GM12874 (cell line): Measurements from ENCODE around the gene TPPP2.
A peak's percentile ranks its signal among the peaks of the same experiment; 100 is the strongest.

ENCODE experiments used
- TF ChIP-seq, protein P1 (sequence below): IDR thresholded peaks from 2 replicates; pipeline ENCODE4 v1.5.1; 2011; ENCODE audit warnings: low read depth, mild to moderate bottlenecking, control low read depth, low read length, moderate library complexity; ENCODE audit not compliant: insufficient read depth

TPPP2 gene

DNA sequence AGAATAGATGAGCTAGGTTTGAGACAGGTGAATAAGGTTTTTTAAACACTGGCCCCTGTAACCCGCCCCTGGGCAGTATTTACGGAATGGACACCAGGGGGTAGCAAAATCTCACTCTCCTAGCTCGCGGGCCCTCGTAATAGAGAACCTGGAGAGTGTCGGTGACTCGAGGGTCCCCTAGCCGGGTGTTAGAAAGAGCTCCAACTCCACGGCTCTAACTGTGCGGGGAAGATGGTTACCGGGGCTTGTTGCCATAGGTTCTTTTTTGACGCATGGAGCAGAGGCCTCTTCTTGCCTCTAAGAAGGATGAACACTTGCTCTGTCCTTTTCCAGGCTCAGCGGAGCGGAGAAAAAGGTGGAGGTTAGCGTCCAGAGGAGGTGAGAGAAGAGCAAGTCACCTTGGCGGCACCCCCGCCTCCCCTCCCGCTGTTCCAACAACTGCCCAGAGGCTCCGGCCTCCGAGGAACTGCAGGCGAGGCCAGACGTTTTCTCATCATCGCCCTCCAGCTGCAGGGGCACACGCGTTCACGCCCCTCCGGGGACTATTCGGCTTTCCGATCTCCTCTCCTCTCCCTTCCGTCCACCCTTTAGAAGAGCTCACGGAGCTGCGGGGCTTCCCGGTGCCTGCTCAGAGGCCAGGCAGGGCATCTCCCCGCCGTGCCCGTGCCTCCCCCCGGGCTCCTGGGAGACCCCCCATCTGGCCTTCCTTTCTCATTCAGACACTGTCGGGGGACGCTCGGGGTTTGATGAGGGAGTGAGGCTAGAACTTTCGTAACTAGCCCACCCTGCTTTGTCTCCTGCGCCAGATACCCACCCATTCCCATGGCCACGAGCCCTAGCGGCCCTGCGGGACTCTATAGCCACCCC, 38.7 kb downstream of the TPPP2 start:
- TF ChIP-seq, protein P1, sequence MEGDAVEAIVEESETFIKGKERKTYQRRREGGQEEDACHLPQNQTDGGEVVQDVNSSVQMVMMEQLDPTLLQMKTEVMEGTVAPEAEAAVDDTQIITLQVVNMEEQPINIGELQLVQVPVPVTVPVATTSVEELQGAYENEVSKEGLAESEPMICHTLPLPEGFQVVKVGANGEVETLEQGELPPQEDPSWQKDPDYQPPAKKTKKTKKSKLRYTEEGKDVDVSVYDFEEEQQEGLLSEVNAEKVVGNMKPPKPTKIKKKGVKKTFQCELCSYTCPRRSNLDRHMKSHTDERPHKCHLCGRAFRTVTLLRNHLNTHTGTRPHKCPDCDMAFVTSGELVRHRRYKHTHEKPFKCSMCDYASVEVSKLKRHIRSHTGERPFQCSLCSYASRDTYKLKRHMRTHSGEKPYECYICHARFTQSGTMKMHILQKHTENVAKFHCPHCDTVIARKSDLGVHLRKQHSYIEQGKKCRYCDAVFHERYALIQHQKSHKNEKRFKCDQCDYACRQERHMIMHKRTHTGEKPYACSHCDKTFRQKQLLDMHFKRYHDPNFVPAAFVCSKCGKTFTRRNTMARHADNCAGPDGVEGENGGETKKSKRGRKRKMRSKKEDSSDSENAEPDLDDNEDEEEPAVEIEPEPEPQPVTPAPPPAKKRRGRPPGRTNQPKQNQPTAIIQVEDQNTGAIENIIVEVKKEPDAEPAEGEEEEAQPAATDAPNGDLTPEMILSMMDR, result peak; percentile 30; the same call in 1 of the 2 replicates

DNA sequence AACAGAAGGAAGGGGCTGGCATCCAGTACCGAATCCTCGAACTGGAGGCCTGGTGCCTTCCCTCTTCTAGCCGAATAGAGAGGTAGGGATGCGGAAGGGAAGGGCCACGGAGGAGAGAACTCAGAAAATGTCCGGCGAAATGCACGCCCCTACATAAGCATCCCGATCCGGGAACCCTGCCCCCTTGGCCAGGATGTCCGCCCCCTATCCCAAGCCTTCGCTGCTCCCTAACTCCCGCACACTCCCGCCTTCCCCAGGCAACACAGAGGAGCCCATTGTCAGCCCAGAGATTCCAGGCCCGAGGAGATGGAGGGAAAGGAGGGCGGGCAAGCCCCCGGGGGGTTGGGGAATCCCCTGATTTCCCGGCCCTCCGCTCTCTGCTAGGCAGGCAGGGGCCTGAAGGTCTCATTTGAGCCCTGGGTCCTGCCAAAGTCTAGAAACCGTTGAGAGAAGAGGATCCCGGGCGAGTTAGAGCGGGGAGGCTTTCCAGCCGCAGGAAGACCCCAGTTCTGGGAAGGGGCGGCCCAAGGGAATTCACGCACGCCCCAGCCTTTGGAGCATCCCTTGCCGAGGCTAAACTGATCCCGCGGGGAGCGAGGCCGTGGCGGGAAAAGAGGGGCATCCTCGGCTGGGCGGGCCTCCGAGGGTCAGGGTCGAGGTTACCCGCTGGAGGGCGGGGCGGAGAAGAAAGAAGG, 39.5 kb downstream of the TPPP2 start:
- TF ChIP-seq, protein P1, result no peak

GRCh38 chr14:21070083-21070609, 40.1 kb downstream of the TPPP2 start, which contains the start of gene ARHGEF40:
ARHGEF40 (plus strand) TSS chr14:21070304; CDS start chr14:21070397, 93 bp downstream.
- TF ChIP-seq, protein P1, result no peak

- TF ChIP-seq, protein P1, result no peak
These were observed 40.7 kb downstream of the TPPP2 start for GRCh38 chr14:21070610-21071224.

DNA sequence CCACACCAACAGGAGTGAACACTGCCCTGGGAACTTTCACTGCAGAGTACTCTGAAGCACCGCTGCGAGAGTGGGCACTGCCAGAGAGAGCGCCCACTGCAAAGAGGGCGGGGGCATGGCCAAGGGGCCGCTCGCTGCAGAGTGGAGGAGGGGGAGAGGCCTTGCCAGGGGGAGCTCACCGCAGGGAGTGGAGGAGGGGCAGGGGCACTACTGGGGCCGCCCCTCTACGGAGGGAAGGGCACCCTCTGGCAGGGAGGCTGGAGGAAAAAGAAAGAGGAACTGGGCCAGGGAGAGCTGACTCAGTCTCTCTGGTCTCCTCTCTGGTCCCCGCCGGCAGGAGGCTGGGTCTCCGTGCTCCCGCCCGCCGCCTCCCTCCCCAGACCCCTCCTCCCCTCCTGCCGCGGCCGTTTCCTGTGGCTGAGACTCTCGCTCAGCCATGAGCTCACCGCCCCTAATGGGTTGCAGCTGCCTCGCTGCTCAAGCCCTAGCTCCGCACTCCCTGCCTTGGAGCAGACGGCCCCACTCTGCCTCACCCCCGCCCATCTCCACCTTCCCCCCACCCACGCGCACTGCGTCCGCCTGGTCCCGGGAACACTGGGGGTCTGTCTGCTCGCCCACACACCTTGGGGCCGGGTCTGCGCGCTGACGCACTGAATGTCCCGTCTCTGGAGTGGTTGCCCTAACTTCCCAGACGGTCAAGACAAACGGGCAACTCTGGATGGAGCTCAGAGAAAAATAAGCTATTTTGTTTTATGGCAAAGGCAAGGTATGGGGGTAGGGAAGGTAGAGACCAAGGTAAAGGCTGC, 41.4 kb downstream of the TPPP2 start:
- TF ChIP-seq, protein P1, result no peak

GRCh38 chr14:21072031-21072473, 42.0 kb downstream of the TPPP2 start:
- TF ChIP-seq, protein P1, result no peak
